GM19455 (cell line): ENCODE data around the gene SCYL1.

Experiments used
- ATAC-seq: cut with Tn5 transposase; IDR thresholded peaks from one replicate; pipeline ENCODE4 v1.9.1; 2021; ENCODE audit not compliant: unreplicated experiment

SCYL1 gene

GRCh38 chr11:65579291-65579690, 54.4 kb downstream of the SCYL1 start:
- ATAC-seq: no peak

- ATAC-seq: no peak
Observed at GRCh38 chr11:65580031-65580692, 55.3 kb downstream of the SCYL1 start.

GRCh38 chr11:65580756-65581155, 55.9 kb downstream of the SCYL1 start:
- ATAC-seq: no peak

GRCh38 chr11:65581928-65582327, 57.0 kb downstream of the SCYL1 start:
- ATAC-seq: no peak

- no peak for ATAC-seq
Observed at GRCh38 chr11:65583589-65583988, 58.7 kb downstream of the SCYL1 start.

- no peak for ATAC-seq
Observed at GRCh38 chr11:65584106-65584505, 59.2 kb downstream of the SCYL1 start.

GRCh38 chr11:65584723-65585171, 59.9 kb downstream of the SCYL1 start:
- ATAC-seq: no peak

GRCh38 chr11:65585396-65586246, 60.7 kb downstream of the SCYL1 start:
- no peak for ATAC-seq

GRCh38 chr11:65586247-65586630, 61.4 kb downstream of the SCYL1 start:
- no peak for ATAC-seq

- no peak for ATAC-seq
Observed at GRCh38 chr11:65586676-65587075, 61.8 kb downstream of the SCYL1 start.
